ENCODE results near the gene CST5.

DNA sequence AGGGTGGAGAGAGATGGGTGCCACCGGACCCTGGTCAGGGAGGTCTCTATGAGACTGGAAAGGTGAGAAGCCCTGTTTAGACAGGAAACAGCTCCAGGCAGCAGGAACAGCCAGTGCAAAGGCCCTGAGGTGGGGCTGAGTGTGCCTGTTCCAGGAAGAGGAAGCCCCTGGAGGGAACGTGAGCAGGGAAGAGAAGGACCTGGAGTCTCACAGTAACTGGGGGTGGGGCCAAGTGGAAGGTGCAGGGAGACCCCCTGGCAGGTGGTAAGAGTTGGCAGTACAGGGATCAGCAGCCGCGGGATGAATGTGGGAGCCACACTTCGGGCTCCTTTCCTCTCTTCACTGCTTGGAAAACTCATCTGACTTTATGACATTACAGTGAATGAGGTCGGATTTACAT, 43.8 kb upstream of the CST5 start:
- TF ChIP-seq, protein P1, sequence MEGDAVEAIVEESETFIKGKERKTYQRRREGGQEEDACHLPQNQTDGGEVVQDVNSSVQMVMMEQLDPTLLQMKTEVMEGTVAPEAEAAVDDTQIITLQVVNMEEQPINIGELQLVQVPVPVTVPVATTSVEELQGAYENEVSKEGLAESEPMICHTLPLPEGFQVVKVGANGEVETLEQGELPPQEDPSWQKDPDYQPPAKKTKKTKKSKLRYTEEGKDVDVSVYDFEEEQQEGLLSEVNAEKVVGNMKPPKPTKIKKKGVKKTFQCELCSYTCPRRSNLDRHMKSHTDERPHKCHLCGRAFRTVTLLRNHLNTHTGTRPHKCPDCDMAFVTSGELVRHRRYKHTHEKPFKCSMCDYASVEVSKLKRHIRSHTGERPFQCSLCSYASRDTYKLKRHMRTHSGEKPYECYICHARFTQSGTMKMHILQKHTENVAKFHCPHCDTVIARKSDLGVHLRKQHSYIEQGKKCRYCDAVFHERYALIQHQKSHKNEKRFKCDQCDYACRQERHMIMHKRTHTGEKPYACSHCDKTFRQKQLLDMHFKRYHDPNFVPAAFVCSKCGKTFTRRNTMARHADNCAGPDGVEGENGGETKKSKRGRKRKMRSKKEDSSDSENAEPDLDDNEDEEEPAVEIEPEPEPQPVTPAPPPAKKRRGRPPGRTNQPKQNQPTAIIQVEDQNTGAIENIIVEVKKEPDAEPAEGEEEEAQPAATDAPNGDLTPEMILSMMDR (IDR thresholded peaks at IDR 0.05) = no peak
- TF ChIP-seq POLR2A (IDR thresholded peaks at IDR 0.05) = no peak
